K562 (cell line): Measurements from ENCODE around the gene NFE2. TPM values are rescaled to one million over a fixed set of nuclear protein-coding genes. Genes with fewer than 3 reads are reported as not detected.

ENCODE experiments used
- ASH1L ChIP-seq: fragments of 450-650 bp; IDR thresholded peaks from 2 replicates; pipeline ENCODE4 v1.6.1; 2018; ENCODE audit warnings: borderline replicate concordance, mild to moderate bottlenecking, low read depth; ENCODE audit not compliant: partially characterized antibody
- ATF7 ChIP-seq: fragments of 450-650 bp; IDR thresholded peaks from 2 replicates; pipeline ENCODE4 v1.7.1; 2014; ENCODE audit warnings: mild to moderate bottlenecking, moderate library complexity
- CBFA2T2 ChIP-seq: fragments of 450-650 bp; conservative IDR thresholded peaks from 2 replicates; pipeline ENCODE4 v1.6.1; 2017; ENCODE audit warnings: mild to moderate bottlenecking
- CBFA2T3 ChIP-seq: fragments of 450-650 bp; IDR thresholded peaks from 2 replicates; pipeline ENCODE4 v1.6.1; 2017
- CCAR2 ChIP-seq: fragments of 200-400 bp; formaldehyde crosslinking; IDR thresholded peaks from 2 replicates; pipeline ENCODE4 v1.6.1; 2017; ENCODE audit warnings: mild to moderate bottlenecking, low read depth, low read length
- CXXC5 ChIP-seq: fragments of 250-450 bp; sonication (Bioruptor Pico); IDR thresholded peaks from 2 replicates; pipeline ENCODE4 v1.8.0; 2022; ENCODE audit warnings: inconsistent platforms, mild to moderate bottlenecking, moderate library complexity
- DACH1 ChIP-seq: fragments of 450-650 bp; IDR thresholded peaks from 2 replicates; pipeline ENCODE4 v1.6.1; 2018; ENCODE audit not compliant: partially characterized antibody
- DMBX1 ChIP-seq: fragments of 250-450 bp; sonication (Bioruptor Pico); IDR thresholded peaks from 2 replicates; pipeline ENCODE4 v1.8.0; 2022; ENCODE audit warnings: inconsistent platforms, mild to moderate bottlenecking, moderate library complexity, borderline replicate concordance
- EGR1 ChIP-seq: fragments of 450-650 bp; conservative IDR thresholded peaks from 2 replicates; pipeline ENCODE4 v1.6.1; 2017; ENCODE audit warnings: mild to moderate bottlenecking
- EP300 ChIP-seq: IDR thresholded peaks from 2 replicates; pipeline ENCODE4 v1.6.1; 2012; ENCODE audit warnings: low read length, improper control_type of control experiment
- ESRRA ChIP-seq: fragments of 450-650 bp; IDR thresholded peaks from 2 replicates; pipeline ENCODE4 v1.6.1; 2014; ENCODE audit warnings: low read depth, mild to moderate bottlenecking, moderate library complexity, borderline replicate concordance
- KLF6 ChIP-seq: fragments of 250-450 bp; sonication (Bioruptor Pico); IDR thresholded peaks from 2 replicates; pipeline ENCODE4 v1.4.0; 2020; ENCODE audit warnings: mild to moderate bottlenecking, moderate library complexity, borderline replicate concordance
- MAFG ChIP-seq: fragments of 450-650 bp; conservative IDR thresholded peaks from 2 replicates; pipeline ENCODE4 v1.6.1; 2016; ENCODE audit warnings: missing genetic modification characterization, missing compliant biosample characterization
- MTA3 ChIP-seq: fragments of 450-650 bp; formaldehyde crosslinking; IDR thresholded peaks from 2 replicates; pipeline ENCODE4 v1.6.1; 2017; ENCODE audit warnings: mild to moderate bottlenecking, borderline replicate concordance
- NONO ChIP-seq, 2 experiments: fragments of 200-400 bp in 1 of 2; fragments of 450-650 bp in 1 of 2; formaldehyde crosslinking in 1 of 2; IDR thresholded peaks; 2 replicates each; pipeline ENCODE4 v1.6.1; 2017; ENCODE audit warnings: low read depth in 2 of 2, mild to moderate bottlenecking in 2 of 2, moderate library complexity in 2 of 2, low read length in 1 of 2
- PYGO2 ChIP-seq: fragments of 450-650 bp; IDR thresholded peaks from 2 replicates; pipeline ENCODE4 v1.6.1; 2016; ENCODE audit warnings: mild to moderate bottlenecking, missing genetic modification characterization, moderate library complexity, missing compliant biosample characterization
- SMAD2 ChIP-seq: fragments of 150-350 bp; IDR thresholded peaks from 2 replicates; pipeline ENCODE4 v1.6.1; 2014; ENCODE audit warnings: low read depth, mild to moderate bottlenecking, low read length
- SMAD3 ChIP-seq: fragments of 450-650 bp; formaldehyde crosslinking; conservative IDR thresholded peaks from 2 replicates; pipeline ENCODE4 v1.4.0; 2020; ENCODE audit warnings: mild to moderate bottlenecking
- SMARCC2 ChIP-seq: fragments of 450-650 bp; IDR thresholded peaks from 2 replicates; pipeline ENCODE4 v1.6.1; 2017; ENCODE audit warnings: antibody characterized with exemption, moderate library complexity, mild to moderate bottlenecking, low read depth
- TCF3 ChIP-seq: sonication (generic); formaldehyde crosslinking; IDR thresholded peaks from 2 replicates; pipeline ENCODE4 v1.4.0; 2020; ENCODE audit warnings: mild to moderate bottlenecking, missing genetic modification reagents
- ZNF134 ChIP-seq: fragments of 250-450 bp; sonication (Bioruptor Pico); conservative IDR thresholded peaks from 2 replicates; pipeline ENCODE4 v1.4.0; 2020
- polyA plus RNA-seq, 8 experiments: library from polyadenylated mRNA; depleted of rRNA in 4 of 8; stranded (reverse) in 5 of 8; unstranded in 3 of 8; fragments of >200 nt; fragmentation: Nextera tagmentation in 2 of 8; fragmentation: Illumina TruSeq in 1 of 8; extraction: Ambion mirVana in 2 of 8; extraction: Trizol in 1 of 8; gene quantifications; 2 replicates each; pipeline versions ENCODE4 v1.2.1 to v1.2.3, GENCODE V29; 2011 to 2014; ENCODE audit warnings: inconsistent platforms in 1 of 8, missing spikeins in 1 of 8
- total RNA-seq, 7 experiments: library from RNA; depleted of rRNA in 6 of 7; stranded (reverse); fragments of >200 nt in 6 of 7; fragmentation: Illumina TruSeq in 2 of 7; extraction: Trizol in 2 of 7; gene quantifications; 2 replicates each; pipeline versions ENCODE4 v1.2.1 to v1.2.3, GENCODE V29; 2011 to 2021; ENCODE audit warnings: low replicate concordance in 1 of 7
- TF ChIP-seq, protein P1 (sequence below): fragments of 150-350 bp; IDR thresholded peaks from 2 replicates; pipeline ENCODE4 v1.6.1; 2014; ENCODE audit warnings: low read depth, mild to moderate bottlenecking, low read length, borderline replicate concordance
- TF ChIP-seq, protein P2 (sequence below): fragments of 450-650 bp; conservative IDR thresholded peaks from 2 replicates; pipeline ENCODE4 v1.6.1; 2016; ENCODE audit warnings: missing genetic modification characterization, low read depth, mild to moderate bottlenecking, missing compliant biosample characterization, moderate library complexity
- TF ChIP-seq, protein P3 (sequence below), 3 experiments: fragments of 200-800 bp in 1 of 3; sonication (Bioruptor generic) in 1 of 3; sonication (generic) in 1 of 3; formaldehyde crosslinking in 1 of 3; IDR thresholded peaks; 2 replicates each; pipeline versions ENCODE4 v1.6.1 to v1.8.0; 2016 to 2022; ENCODE audit warnings: mild to moderate bottlenecking in 2 of 3, missing compliant biosample characterization in 2 of 3, missing genetic modification characterization in 2 of 3, missing genetic modification reagents in 1 of 3

NFE2 gene
- total and polyA plus RNA-seq, 9 of the 15 experiments (the other 6 are each of a cell fraction or from before 2014, with no cell fraction given): 12.3 to 282 (median 208) TPM

DNA sequence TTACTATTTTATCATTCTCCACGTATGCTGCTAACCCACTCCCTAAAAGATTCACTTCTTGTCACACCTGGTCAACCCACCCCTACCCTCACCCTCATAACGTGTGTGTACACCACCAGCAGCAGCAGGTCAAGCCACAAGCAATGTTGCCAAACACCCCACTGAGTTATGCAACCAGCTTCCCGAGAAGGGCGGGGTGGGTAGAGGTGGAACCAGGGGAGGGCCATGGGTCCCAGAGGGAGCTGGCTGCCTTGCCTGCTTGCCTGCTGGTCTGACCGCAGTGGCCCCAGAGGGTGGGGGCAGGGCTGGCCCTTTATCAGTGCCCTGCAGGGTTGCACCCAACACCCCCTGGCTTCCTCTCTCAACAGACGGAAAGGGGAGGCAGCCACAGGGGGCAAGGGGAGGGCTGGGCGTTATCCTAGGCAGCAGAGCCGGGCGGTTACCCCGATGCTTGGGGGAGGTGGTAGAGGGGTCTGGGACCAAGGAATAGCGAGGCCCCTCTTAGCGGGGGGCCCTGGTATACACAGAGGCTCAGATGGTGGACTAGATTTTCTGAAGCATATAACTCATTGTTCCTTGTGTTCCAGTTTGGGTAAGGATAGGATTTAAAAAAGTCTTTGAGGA, 3.5 kb upstream of the NFE2 start (continued):
- TF ChIP-seq, protein P1, sequence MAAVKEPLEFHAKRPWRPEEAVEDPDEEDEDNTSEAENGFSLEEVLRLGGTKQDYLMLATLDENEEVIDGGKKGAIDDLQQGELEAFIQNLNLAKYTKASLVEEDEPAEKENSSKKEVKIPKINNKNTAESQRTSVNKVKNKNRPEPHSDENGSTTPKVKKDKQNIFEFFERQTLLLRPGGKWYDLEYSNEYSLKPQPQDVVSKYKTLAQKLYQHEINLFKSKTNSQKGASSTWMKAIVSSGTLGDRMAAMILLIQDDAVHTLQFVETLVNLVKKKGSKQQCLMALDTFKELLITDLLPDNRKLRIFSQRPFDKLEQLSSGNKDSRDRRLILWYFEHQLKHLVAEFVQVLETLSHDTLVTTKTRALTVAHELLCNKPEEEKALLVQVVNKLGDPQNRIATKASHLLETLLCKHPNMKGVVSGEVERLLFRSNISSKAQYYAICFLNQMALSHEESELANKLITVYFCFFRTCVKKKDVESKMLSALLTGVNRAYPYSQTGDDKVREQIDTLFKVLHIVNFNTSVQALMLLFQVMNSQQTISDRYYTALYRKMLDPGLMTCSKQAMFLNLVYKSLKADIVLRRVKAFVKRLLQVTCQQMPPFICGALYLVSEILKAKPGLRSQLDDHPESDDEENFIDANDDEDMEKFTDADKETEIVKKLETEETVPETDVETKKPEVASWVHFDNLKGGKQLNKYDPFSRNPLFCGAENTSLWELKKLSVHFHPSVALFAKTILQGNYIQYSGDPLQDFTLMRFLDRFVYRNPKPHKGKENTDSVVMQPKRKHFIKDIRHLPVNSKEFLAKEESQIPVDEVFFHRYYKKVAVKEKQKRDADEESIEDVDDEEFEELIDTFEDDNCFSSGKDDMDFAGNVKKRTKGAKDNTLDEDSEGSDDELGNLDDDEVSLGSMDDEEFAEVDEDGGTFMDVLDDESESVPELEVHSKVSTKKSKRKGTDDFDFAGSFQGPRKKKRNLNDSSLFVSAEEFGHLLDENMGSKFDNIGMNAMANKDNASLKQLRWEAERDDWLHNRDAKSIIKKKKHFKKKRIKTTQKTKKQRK: no peak
- TF ChIP-seq CCAR2: 0 out of 2 replicates have a peak, but pooled peaks have one; percentile 51
- TF ChIP-seq CBFA2T2: peak; percentile 99
- TF ChIP-seq, protein P2, sequence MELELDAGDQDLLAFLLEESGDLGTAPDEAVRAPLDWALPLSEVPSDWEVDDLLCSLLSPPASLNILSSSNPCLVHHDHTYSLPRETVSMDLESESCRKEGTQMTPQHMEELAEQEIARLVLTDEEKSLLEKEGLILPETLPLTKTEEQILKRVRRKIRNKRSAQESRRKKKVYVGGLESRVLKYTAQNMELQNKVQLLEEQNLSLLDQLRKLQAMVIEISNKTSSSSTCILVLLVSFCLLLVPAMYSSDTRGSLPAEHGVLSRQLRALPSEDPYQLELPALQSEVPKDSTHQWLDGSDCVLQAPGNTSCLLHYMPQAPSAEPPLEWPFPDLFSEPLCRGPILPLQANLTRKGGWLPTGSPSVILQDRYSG (tag): peak; percentile 70; the same call in 1 of the 2 replicates
- TF ChIP-seq ASH1L: no peak
- TF ChIP-seq SMAD3: peak; percentile 89
- TF ChIP-seq, protein P3, sequence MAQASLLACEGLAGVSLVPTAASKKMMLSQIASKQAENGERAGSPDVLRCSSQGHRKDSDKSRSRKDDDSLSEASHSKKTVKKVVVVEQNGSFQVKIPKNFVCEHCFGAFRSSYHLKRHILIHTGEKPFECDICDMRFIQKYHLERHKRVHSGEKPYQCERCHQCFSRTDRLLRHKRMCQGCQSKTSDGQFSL (CRISPR knock-in tag; IDR thresholded peaks at IDR 0.05): peak; percentile 84
- TF ChIP-seq, protein P3 (tag; IDR thresholded peaks at IDR 0.05): 0 out of 4 replicates have a peak, but pooled peaks of 1 of the 2 experiments have one; percentile 42
- TF ChIP-seq CXXC5 (CRISPR knock-in tag): peak; percentile 89
- 0 out of 2 replicates have a peak, but pooled peaks have one; percentile 10 for TF ChIP-seq ZNF134
- peak; percentile 80 for TF ChIP-seq DACH1
- 0 out of 2 replicates have a peak, but pooled peaks have one; percentile 8 for TF ChIP-seq MAFG (tag)
- no peak for TF ChIP-seq NONO (IDR thresholded peaks at IDR 0.05; ENCODE audit: low read depth in 2 of 2, low read length in 1 of 2)
- peak; percentile 81; the same call in 1 of the 2 replicates for TF ChIP-seq KLF6 (CRISPR knock-in tag)
- peak; percentile 96 for TF ChIP-seq MTA3
- no peak for TF ChIP-seq SMAD2
- TF ChIP-seq TCF3 (CRISPR knock-in tag): peak; percentile 99
- peak; percentile 95 for TF ChIP-seq ESRRA
- 0 out of 2 replicates have a peak, but pooled peaks have one; percentile 43 for TF ChIP-seq PYGO2 (tag)
- peak; percentile 90 for TF ChIP-seq EGR1
- TF ChIP-seq EP300: peak; percentile 99
- peak; percentile 95 for TF ChIP-seq DMBX1 (CRISPR knock-in tag)
- TF ChIP-seq ATF7: peak; percentile 63; the same call in 1 of the 2 replicates
- peak; percentile 93 for TF ChIP-seq SMARCC2
- peak; percentile 100 for TF ChIP-seq CBFA2T3
